ENCODE data around the gene GBGT1.
"Not testable (repeated sequence)": the region's sequence is repeated elsewhere in the genome, so short reads cannot be mapped to it uniquely, and the experiment has no call there.

GBGT1 gene

GRCh38 chr9:133195029-133195428, 31.3 kb upstream of the GBGT1 start:
- DNase-seq: no peak
- ATAC-seq: no peak

- DNase-seq (no peak), ATAC-seq (no peak)
Measured at GRCh38 chr9:133194597-133194996, 30.9 kb upstream of the GBGT1 start.

- ATAC-seq: no peak
- no peak for DNase-seq
Measured at GRCh38 chr9:133191989-133192388, 28.3 kb upstream of the GBGT1 start.

- DNase-seq: no peak
- ATAC-seq: no peak
Measured at GRCh38 chr9:133189826-133190225, 26.1 kb upstream of the GBGT1 start.

GRCh38 chr9:133188843-133189180, 25.1 kb upstream of the GBGT1 start:
- no peak for DNase-seq
- no peak for ATAC-seq

- ATAC-seq (no peak), DNase-seq (no peak)
Measured at GRCh38 chr9:133188006-133188842, 24.5 kb upstream of the GBGT1 start.

- DNase-seq: no peak
Measured at GRCh38 chr9:133187561-133188005, 23.9 kb upstream of the GBGT1 start.

GRCh38 chr9:133186736-133187135, 23.0 kb upstream of the GBGT1 start:
- DNase-seq (no peak), ATAC-seq (no peak)

More at GRCh38 chr9:133187561-133188005, 23.9 kb upstream of the GBGT1 start:
- no peak for ATAC-seq

GRCh38 chr9:133184971-133185370, 21.3 kb upstream of the GBGT1 start:
- ATAC-seq (peak; percentile 67), DNase-seq (peak; percentile 47)

GRCh38 chr9:133182151-133182550, 18.4 kb upstream of the GBGT1 start:
- ATAC-seq (no peak), DNase-seq (no peak)

GRCh38 chr9:133181561-133181960, 17.8 kb upstream of the GBGT1 start:
- DNase-seq (no peak), ATAC-seq (no peak)

- no peak for ATAC-seq
- DNase-seq: no peak
Measured at GRCh38 chr9:133180953-133181352, 17.2 kb upstream of the GBGT1 start.

- no peak for ATAC-seq
- no peak for DNase-seq
Measured at GRCh38 chr9:133173056-133173455, 9.3 kb upstream of the GBGT1 start.

- ATAC-seq (no peak), DNase-seq (no peak)
Measured at GRCh38 chr9:133171161-133171961, 7.6 kb upstream of the GBGT1 start.

- ATAC-seq: no peak
- no peak for DNase-seq
Measured at GRCh38 chr9:133170716-133171115, 7.0 kb upstream of the GBGT1 start.

GRCh38 chr9:133169687-133170086, 6.0 kb upstream of the GBGT1 start:
- not testable (repeated sequence) for DNase-seq, ATAC-seq

- ATAC-seq: no peak
- DNase-seq: no peak
Measured at GRCh38 chr9:133169102-133169501, 5.4 kb upstream of the GBGT1 start.

- ATAC-seq: no peak
- no peak for DNase-seq
Measured at GRCh38 chr9:133168432-133168831, 4.7 kb upstream of the GBGT1 start.

- ATAC-seq: no peak
- no peak for DNase-seq
Measured at GRCh38 chr9:133167769-133168168, 4.1 kb upstream of the GBGT1 start.

GRCh38 chr9:133167096-133167730, 3.5 kb upstream of the GBGT1 start:
- ATAC-seq (no peak), DNase-seq (no peak)

- DNase-seq (no peak), ATAC-seq (no peak)
Measured at GRCh38 chr9:133166392-133166791, 2.7 kb upstream of the GBGT1 start.

GRCh38 chr9:133165452-133165730, 1.7 kb upstream of the GBGT1 start:
- ATAC-seq: no peak

GRCh38 chr9:133164191-133164590, 477 bp upstream of the GBGT1 start:
- no peak for ATAC-seq
- DNase-seq: no peak

More at GRCh38 chr9:133165452-133165730, 1.7 kb upstream of the GBGT1 start:
- DNase-seq: no peak

Data from stimulated activated naive CD8-positive, alpha-beta T cell treated with anti-CD3 and anti-CD28 coated beads, Interleukin-15, Interleukin-2, amounts not matched to agents 100 U/mL and 50 U/mL, for 24 hours (primary cell).